SK-N-SH treated with all-trans-retinoic acid at 6 μM for 48 hours (cell line): ENCODE results near the gene NAALADL2.

ENCODE experiments used
- ATAC-seq: fragments of 200-7000 bp; cut with Tn5 transposase; 3 replicates; pipeline ENCODE4 v1.9.1; 2020; ENCODE audit warnings: mild to moderate bottlenecking, moderate library complexity
- ARNTL ChIP-seq: fragments of 450-650 bp; formaldehyde crosslinking; IDR thresholded peaks from 2 replicates; pipeline ENCODE4 v1.5.0; 2020; ENCODE audit warnings: low read depth, mild to moderate bottlenecking, moderate library complexity, borderline replicate concordance
- BACH2 ChIP-seq: fragments of 250-450 bp; sonication (Bioruptor Pico); IDR thresholded peaks from 2 replicates; pipeline ENCODE4 v1.9.0; 2021; ENCODE audit warnings: mild to moderate bottlenecking, borderline replicate concordance
- CSDC2 ChIP-seq: fragments of 250-450 bp; sonication (Bioruptor Pico); IDR thresholded peaks from 2 replicates; pipeline ENCODE4 v1.5.0; 2020; ENCODE audit warnings: mild to moderate bottlenecking, moderate library complexity
- ESRRG ChIP-seq: fragments of 250-450 bp; sonication (Bioruptor Pico); IDR thresholded peaks from 2 replicates; pipeline ENCODE4 v1.6.1; 2021; ENCODE audit warnings: mild to moderate bottlenecking
- GLIS3 ChIP-seq: fragments of 250-450 bp; sonication (Bioruptor Pico); IDR thresholded peaks from 2 replicates; pipeline ENCODE4 v1.5.0; 2020; ENCODE audit warnings: mild to moderate bottlenecking, moderate library complexity
- OSR1 ChIP-seq: fragments of 250-450 bp; sonication (Bioruptor Pico); IDR thresholded peaks from 2 replicates; pipeline ENCODE4 v1.8.0; 2022; ENCODE audit warnings: moderate library complexity, mild to moderate bottlenecking, inconsistent platforms
- PPARA ChIP-seq: fragments of 250-450 bp; sonication (Bioruptor Pico); IDR thresholded peaks from 2 replicates; pipeline ENCODE4 v1.5.0; 2020; ENCODE audit warnings: mild to moderate bottlenecking, borderline replicate concordance
- RARB ChIP-seq: fragments of 250-450 bp; sonication (Bioruptor Pico); IDR thresholded peaks from 2 replicates; pipeline ENCODE4 v1.8.0; 2021; ENCODE audit warnings: mild to moderate bottlenecking, moderate library complexity
- SNAI2 ChIP-seq: fragments of 250-450 bp; sonication (Bioruptor Pico); IDR thresholded peaks from 2 replicates; pipeline ENCODE4 v1.5.0; 2020; ENCODE audit warnings: mild to moderate bottlenecking, moderate library complexity
- TCF4 ChIP-seq: fragments of 250-450 bp; sonication (Bioruptor Pico); IDR thresholded peaks from 2 replicates; pipeline ENCODE4 v1.8.0; 2021; ENCODE audit warnings: mild to moderate bottlenecking, moderate library complexity, borderline replicate concordance
- ZC3H10 ChIP-seq: fragments of 250-450 bp; sonication (Bioruptor Pico); IDR thresholded peaks from 2 replicates; pipeline ENCODE4 v1.5.1; 2021; ENCODE audit warnings: mild to moderate bottlenecking, moderate library complexity
- ZFP3 ChIP-seq: fragments of 250-450 bp; sonication (Bioruptor Pico); IDR thresholded peaks from 2 replicates; pipeline ENCODE4 v1.5.0; 2020; ENCODE audit warnings: mild to moderate bottlenecking, moderate library complexity
- ZFP30 ChIP-seq: fragments of 450-650 bp; formaldehyde crosslinking; IDR thresholded peaks from 2 replicates; pipeline ENCODE4 v1.5.0; 2022; ENCODE audit warnings: mild to moderate bottlenecking, moderate library complexity
- ZNF565 ChIP-seq: fragments of 450-650 bp; formaldehyde crosslinking; conservative IDR thresholded peaks from 2 replicates; pipeline ENCODE4 v1.5.0; 2020; ENCODE audit warnings: low read depth, mild to moderate bottlenecking, moderate library complexity
- ZNF70 ChIP-seq: fragments of 450-650 bp; formaldehyde crosslinking; IDR thresholded peaks from 2 replicates; pipeline ENCODE4 v1.5.0; 2020; ENCODE audit warnings: mild to moderate bottlenecking, moderate library complexity
- ZNF8 ChIP-seq: fragments of 450-650 bp; formaldehyde crosslinking; IDR thresholded peaks from 2 replicates; pipeline ENCODE4 v1.5.0; 2020; ENCODE audit warnings: mild to moderate bottlenecking, moderate library complexity
- TF ChIP-seq, protein P1 (sequence below): fragments of 250-450 bp; sonication (Bioruptor Pico); IDR thresholded peaks from 2 replicates; pipeline ENCODE4 v1.5.1; 2020; ENCODE audit warnings: low read depth, mild to moderate bottlenecking, moderate library complexity
- TF ChIP-seq, protein P2 (sequence below): fragments of 250-450 bp; sonication (Bioruptor Pico); IDR thresholded peaks from 2 replicates; pipeline ENCODE4 v1.5.1; 2021; ENCODE audit warnings: mild to moderate bottlenecking, moderate library complexity
- TF ChIP-seq, protein P3 (sequence below): fragments of 250-450 bp; sonication (Bioruptor Pico); IDR thresholded peaks from 2 replicates; pipeline ENCODE4 v1.8.0; 2020; ENCODE audit warnings: mild to moderate bottlenecking, moderate library complexity, borderline replicate concordance
- TF ChIP-seq, protein P4 (sequence below): fragments of 250-450 bp; sonication (Bioruptor Pico); IDR thresholded peaks from 2 replicates; pipeline ENCODE4 v1.8.0; 2021; ENCODE audit warnings: low read depth, mild to moderate bottlenecking, moderate library complexity, borderline replicate concordance

NAALADL2 gene

DNA sequence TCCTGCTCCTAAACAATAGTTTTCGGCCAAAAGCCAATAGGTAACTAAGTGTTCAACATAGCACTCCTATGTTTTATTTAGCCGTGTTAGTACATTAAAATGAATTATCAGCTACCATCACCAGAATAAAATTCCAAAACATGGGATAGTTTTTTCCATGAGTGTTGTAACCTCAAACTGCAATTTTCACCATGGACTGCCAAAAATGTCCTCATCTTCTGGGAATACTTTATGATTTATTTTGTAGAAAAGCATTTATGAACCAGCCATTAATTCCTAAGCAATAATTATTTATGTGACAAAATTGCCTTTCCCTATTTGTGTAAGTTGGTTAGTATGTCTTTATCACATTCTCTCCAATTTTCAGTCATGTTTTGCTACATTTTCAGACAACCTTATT is 438.1 kb downstream of the NAALADL2 start:
- no peak for TF ChIP-seq ZFP3 (CRISPR knock-in tag)
- TF ChIP-seq, protein P1, sequence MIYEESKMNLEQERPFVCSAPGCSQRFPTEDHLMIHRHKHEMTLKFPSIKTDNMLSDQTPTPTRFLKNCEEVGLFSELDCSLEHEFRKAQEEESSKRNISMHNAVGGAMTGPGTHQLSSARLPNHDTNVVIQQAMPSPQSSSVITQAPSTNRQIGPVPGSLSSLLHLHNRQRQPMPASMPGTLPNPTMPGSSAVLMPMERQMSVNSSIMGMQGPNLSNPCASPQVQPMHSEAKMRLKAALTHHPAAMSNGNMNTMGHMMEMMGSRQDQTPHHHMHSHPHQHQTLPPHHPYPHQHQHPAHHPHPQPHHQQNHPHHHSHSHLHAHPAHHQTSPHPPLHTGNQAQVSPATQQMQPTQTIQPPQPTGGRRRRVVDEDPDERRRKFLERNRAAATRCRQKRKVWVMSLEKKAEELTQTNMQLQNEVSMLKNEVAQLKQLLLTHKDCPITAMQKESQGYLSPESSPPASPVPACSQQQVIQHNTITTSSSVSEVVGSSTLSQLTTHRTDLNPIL (CRISPR knock-in tag), result no peak
- ATAC-seq, result no peak

DNA sequence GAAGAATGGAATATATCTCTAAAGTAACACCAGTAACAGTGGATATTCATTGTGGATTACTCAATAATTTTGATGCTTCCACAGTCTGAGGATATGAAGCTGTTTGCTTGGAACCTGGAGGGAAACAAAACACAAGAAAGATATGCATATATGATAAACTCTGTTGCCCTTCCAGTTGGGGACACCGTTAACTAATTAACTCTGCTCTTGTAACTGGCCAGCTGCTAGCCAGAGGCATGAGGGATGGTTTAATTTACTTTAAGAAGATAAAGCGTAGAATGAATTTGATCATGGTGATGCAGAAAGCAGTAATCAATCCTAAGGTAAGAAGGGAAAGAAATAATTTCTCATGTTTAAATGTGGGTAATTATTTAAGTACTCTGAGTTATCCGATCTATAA is 442.6 kb downstream of the NAALADL2 start:
- TF ChIP-seq ZNF70 (CRISPR knock-in tag) (no peak), RARB (no peak), ZFP3 (CRISPR knock-in tag) (no peak), ZFP30 (CRISPR knock-in tag) (no peak), TCF4 (CRISPR knock-in tag) (no peak; the same call in 1 of the 2 replicates), GLIS3 (no peak), ZC3H10 (no peak), BACH2 (CRISPR knock-in tag) (no peak), ARNTL (CRISPR knock-in tag) (no peak)

DNA sequence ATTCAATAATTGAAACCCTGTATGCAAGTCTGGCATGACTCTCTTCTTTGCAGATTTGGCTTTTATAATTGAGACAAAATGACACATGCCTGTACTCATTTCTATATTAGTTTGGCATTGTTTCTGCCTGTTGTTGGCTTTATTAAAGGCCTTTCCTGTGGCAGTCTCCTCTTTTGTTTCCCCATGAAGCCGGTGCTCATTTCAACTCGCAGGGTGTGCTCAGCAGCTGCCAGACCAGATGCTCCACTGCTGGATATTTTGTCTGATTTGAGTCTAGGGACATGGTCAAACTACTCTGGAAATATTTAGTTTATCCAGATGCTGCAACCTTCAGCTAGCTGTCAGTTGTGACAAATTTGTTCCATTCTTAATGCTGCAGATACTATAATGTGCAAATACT is 445.3 kb downstream of the NAALADL2 start:
- ATAC-seq, result no peak; the same call in 2 of the 3 replicates
- TF ChIP-seq ZFP3 (CRISPR knock-in tag), result no peak
- peak; percentile 23; the same call in 1 of the 2 replicates for TF ChIP-seq TCF4 (CRISPR knock-in tag)
- TF ChIP-seq, all 23 proteins: peak for 1

More for the DNA sequence above, 442.6 kb downstream of the NAALADL2 start:
- ATAC-seq, result no peak

DNA sequence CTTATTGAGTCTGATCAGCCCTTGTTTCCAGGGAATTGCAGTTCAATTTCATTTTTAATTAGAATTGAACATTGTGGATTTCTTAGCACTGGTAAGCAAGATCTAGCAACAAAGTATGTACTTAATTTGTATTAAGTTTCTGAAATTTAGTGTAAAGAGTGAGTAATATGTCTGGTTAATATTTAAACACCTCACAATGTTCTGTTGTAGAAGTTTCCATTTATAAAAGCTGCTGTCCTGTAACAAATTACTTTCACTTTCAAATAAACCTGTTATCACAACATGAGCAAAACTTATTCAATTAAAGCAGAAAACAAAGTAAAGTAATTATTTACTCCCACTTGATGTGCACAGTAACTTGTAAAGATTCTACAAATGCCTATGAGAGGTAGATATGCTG is 448.5 kb downstream of the NAALADL2 start:
- TF ChIP-seq, protein P2, sequence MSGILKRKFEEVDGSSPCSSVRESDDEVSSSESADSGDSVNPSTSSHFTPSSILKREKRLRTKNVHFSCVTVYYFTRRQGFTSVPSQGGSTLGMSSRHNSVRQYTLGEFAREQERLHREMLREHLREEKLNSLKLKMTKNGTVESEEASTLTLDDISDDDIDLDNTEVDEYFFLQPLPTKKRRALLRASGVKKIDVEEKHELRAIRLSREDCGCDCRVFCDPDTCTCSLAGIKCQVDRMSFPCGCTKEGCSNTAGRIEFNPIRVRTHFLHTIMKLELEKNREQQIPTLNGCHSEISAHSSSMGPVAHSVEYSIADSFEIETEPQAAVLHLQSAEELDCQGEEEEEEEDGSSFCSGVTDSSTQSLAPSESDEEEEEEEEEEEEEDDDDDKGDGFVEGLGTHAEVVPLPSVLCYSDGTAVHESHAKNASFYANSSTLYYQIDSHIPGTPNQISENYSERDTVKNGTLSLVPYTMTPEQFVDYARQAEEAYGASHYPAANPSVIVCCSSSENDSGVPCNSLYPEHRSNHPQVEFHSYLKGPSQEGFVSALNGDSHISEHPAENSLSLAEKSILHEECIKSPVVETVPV (CRISPR knock-in tag), result no peak
- no peak for ATAC-seq

DNA sequence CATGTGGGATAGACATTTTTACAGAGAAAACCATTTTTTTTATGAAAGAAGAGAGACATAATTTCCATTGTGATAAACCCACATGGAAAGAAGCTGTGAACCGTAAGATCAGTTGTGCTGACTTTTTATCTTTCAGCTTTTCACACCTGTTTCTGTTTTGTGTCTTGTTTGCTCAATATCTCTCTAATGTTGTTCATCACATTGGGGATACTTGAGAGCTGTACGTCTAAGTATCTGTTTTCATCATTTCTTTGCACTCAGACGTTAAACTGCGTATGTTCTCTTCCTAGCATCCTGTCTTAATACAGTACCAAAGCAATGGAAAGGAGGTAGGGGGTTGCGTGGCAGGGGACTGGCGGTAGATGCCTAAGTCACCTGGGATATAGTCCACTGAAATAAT is 449.0 kb downstream of the NAALADL2 start:
- no peak for ATAC-seq
- TF ChIP-seq ARNTL (CRISPR knock-in tag) (no peak), PPARA (CRISPR knock-in tag) (no peak), ZNF565 (CRISPR knock-in tag) (no peak), TCF4 (CRISPR knock-in tag) (no peak), ZC3H10 (no peak), ZNF8 (CRISPR knock-in tag) (no peak), OSR1 (CRISPR knock-in tag) (no peak), ESRRG (CRISPR knock-in tag) (no peak), SNAI2 (no peak), BACH2 (CRISPR knock-in tag) (no peak), ZFP3 (CRISPR knock-in tag) (no peak), RARB (no peak), ZNF70 (CRISPR knock-in tag) (no peak), CSDC2 (no peak)
- TF ChIP-seq, protein P1 (CRISPR knock-in tag), result no peak
- TF ChIP-seq, protein P3, sequence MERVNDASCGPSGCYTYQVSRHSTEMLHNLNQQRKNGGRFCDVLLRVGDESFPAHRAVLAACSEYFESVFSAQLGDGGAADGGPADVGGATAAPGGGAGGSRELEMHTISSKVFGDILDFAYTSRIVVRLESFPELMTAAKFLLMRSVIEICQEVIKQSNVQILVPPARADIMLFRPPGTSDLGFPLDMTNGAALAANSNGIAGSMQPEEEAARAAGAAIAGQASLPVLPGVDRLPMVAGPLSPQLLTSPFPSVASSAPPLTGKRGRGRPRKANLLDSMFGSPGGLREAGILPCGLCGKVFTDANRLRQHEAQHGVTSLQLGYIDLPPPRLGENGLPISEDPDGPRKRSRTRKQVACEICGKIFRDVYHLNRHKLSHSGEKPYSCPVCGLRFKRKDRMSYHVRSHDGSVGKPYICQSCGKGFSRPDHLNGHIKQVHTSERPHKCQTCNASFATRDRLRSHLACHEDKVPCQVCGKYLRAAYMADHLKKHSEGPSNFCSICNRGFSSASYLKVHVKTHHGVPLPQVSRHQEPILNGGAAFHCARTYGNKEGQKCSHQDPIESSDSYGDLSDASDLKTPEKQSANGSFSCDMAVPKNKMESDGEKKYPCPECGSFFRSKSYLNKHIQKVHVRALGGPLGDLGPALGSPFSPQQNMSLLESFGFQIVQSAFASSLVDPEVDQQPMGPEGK (CRISPR knock-in tag), result no peak
- TF ChIP-seq, protein P4, sequence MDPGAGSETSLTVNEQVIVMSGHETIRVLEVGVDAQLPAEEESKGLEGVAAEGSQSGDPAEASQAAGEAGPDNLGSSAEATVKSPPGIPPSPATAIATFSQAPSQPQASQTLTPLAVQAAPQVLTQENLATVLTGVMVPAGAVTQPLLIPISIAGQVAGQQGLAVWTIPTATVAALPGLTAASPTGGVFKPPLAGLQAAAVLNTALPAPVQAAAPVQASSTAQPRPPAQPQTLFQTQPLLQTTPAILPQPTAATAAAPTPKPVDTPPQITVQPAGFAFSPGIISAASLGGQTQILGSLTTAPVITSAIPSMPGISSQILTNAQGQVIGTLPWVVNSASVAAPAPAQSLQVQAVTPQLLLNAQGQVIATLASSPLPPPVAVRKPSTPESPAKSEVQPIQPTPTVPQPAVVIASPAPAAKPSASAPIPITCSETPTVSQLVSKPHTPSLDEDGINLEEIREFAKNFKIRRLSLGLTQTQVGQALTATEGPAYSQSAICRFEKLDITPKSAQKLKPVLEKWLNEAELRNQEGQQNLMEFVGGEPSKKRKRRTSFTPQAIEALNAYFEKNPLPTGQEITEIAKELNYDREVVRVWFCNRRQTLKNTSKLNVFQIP (CRISPR knock-in tag), result no peak
- TF ChIP-seq, protein P2 (CRISPR knock-in tag), result no peak
